ENCODE results near the gene TGIF2. TPM values are rescaled to one million over a fixed set of nuclear protein-coding genes. Genes with fewer than 3 reads are reported as not detected.

TGIF2 gene
- total RNA-seq, 1 donor = 10.9 TPM

DNA sequence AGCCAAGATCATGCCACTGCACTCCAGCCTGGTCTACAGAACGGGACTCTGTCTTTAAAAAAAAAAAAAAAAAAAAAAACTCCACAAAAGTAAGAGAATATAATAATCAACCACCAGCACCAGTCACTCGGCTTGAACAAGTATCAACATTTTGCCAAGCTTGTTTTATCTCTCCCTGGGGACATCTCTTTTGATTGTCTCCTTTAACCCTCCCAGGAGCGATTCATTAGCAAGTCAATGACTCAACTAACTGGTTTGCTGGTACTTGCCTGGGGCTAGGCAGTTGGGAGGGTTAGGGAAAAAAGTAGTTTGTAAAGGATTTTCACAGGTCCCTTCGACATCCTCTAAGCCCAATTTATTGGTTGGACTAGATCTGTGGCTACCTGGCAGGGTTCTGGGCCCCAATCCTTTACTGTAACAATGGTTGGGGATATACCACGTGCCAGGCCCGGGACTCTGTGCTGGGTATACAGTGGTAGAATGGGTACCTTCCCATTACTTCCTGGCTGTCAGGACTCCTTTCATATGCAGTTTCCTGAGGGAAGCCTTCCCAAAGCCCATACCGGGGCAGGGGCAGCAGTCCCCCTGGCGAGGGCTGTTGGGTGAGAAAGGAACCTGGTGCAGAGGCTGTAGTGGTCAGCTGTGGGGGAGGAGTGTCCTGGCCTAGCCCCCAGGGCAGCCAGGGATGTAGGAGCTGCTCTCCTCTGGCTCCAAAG is 12.2 kb downstream of the TGIF2 start:
- no peak overlapping the region for H2AFZ ChIP-seq (ENCODE audit: low read length)
- no peaks in the 10 kb centered on the region for H3K79me2 ChIP-seq (ENCODE audit: insufficient read depth, low read length)
- peaks cover 3% of the 10 kb centered on the region for H3K36me3 ChIP-seq (ENCODE audit: insufficient read depth, low read length)
- TF ChIP-seq, protein P1, sequence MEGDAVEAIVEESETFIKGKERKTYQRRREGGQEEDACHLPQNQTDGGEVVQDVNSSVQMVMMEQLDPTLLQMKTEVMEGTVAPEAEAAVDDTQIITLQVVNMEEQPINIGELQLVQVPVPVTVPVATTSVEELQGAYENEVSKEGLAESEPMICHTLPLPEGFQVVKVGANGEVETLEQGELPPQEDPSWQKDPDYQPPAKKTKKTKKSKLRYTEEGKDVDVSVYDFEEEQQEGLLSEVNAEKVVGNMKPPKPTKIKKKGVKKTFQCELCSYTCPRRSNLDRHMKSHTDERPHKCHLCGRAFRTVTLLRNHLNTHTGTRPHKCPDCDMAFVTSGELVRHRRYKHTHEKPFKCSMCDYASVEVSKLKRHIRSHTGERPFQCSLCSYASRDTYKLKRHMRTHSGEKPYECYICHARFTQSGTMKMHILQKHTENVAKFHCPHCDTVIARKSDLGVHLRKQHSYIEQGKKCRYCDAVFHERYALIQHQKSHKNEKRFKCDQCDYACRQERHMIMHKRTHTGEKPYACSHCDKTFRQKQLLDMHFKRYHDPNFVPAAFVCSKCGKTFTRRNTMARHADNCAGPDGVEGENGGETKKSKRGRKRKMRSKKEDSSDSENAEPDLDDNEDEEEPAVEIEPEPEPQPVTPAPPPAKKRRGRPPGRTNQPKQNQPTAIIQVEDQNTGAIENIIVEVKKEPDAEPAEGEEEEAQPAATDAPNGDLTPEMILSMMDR (IDR thresholded peaks at IDR 0.05; ENCODE audit: extremely low read depth, low read depth, low read length) = no peak
- no peak overlapping the region for H3K4me2 ChIP-seq (ENCODE audit: insufficient read depth, low read length)
- peaks cover 17% of the 10 kb centered on the region for H4K20me1 ChIP-seq (ENCODE audit: insufficient read depth, low read length)
- DNase-seq (ENCODE audit: insufficient read length, low spot score, missing footprints) = peak; percentile 94
- peaks cover 11% of the 10 kb centered on the region for H3K4me1 ChIP-seq (ENCODE audit: insufficient read depth, low read length)
- H3K27me3 ChIP-seq (ENCODE audit: insufficient read depth, low read length) = no peaks in the 10 kb centered on the region
- no peak overlapping the region for H3K27ac ChIP-seq (ENCODE audit: low read depth, low read length)
- H3K9me3 ChIP-seq (ENCODE audit: low read depth, low read length) = no peaks in the 10 kb centered on the region
- no peak overlapping the region for H3K4me3 ChIP-seq (ENCODE audit: insufficient read depth, low read length)

DNA sequence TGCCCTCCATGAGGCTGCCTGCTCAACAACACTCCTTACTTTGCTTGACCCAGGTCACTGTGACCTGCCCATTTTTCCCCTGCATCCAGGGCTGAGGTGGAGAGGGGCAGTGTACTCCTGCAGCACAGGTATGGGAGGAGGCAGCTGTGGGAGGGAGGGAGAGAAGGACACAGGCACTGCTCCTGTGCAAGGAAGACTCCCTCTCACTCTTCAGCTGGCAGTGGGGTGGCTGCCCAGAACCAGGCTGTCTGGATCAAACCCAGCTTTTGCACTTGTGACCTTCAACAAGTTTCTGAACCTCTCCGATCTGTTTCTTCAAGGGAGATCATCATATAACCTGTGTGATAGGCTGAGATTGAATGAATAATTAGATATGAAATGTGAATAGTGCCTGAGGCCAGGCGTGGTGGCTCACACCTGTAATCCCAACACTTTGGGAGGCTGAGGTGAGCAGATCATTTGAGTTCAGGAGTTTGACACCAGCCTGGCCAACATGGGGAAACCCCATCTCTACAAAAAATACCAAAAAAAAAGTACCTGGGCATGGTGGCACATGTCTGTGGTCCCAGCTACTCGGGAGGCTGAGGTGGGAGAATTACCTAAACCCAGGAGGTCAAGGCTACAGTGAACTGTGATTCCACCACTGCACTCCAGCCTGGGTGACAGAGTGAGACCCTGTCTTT is 14.1 kb downstream of the TGIF2 start:
- Histone ChIP-seq H3K4me2 (ENCODE audit: insufficient read depth, low read length) (no peak overlapping the region), H3K4me1 (ENCODE audit: insufficient read depth, low read length) (peaks cover 11% of the 10 kb centered on the region), H3K36me3 (ENCODE audit: insufficient read depth, low read length) (peaks cover 3% of the 10 kb centered on the region), H3K79me2 (ENCODE audit: insufficient read depth, low read length) (no peaks in the 10 kb centered on the region), H3K27ac (ENCODE audit: low read depth, low read length) (no peak overlapping the region), H3K4me3 (ENCODE audit: insufficient read depth, low read length) (no peak overlapping the region), H3K27me3 (ENCODE audit: insufficient read depth, low read length) (no peaks in the 10 kb centered on the region), H2AFZ (ENCODE audit: low read length) (no peak overlapping the region), H4K20me1 (ENCODE audit: insufficient read depth, low read length) (peaks cover 17% of the 10 kb centered on the region), H3K9me3 (ENCODE audit: low read depth, low read length) (peaks cover 2% of the 10 kb centered on the region)
- no peak for DNase-seq (ENCODE audit: insufficient read length, low spot score, missing footprints)
- TF ChIP-seq, protein P1 (IDR thresholded peaks at IDR 0.05; ENCODE audit: extremely low read depth, low read depth, low read length) = no peak

DNA sequence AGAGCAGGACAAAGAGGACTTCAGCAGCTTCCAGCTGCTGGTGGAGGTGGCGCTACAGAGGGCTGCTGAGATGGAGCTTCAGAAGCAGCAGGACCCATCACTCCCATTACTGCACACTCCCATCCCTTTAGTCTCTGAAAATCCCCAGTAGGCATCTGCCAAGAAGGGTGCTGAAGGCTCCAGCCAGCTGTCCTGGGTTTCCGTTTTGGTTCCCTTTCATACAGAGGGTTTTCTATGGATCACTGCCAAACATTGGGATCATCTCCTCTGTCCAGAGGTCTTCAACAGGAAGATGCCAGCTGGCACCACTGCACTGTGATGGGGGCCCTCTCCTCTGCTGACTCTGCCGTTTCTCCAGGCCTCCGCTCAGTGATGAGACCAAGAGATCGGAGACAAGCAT is 17.9 kb downstream of the TGIF2 start:
- DNase-seq (ENCODE audit: insufficient read length, low spot score, missing footprints) = peak; percentile 29
- H3K36me3 ChIP-seq (ENCODE audit: insufficient read depth, low read length) = peaks cover 3% of the 10 kb centered on the region
- H3K4me1 ChIP-seq (ENCODE audit: insufficient read depth, low read length) = no peaks in the 10 kb centered on the region
- H3K79me2 ChIP-seq (ENCODE audit: insufficient read depth, low read length) = no peaks in the 10 kb centered on the region
- no peak overlapping the region for H3K4me2 ChIP-seq (ENCODE audit: insufficient read depth, low read length)
- peaks cover 2% of the 10 kb centered on the region for H3K9me3 ChIP-seq (ENCODE audit: low read depth, low read length)
- peaks cover 8% of the 10 kb centered on the region for H4K20me1 ChIP-seq (ENCODE audit: insufficient read depth, low read length)
- H3K27me3 ChIP-seq (ENCODE audit: insufficient read depth, low read length) = no peaks in the 10 kb centered on the region
- H2AFZ ChIP-seq (ENCODE audit: low read length) = no peak overlapping the region
- H3K4me3 ChIP-seq (ENCODE audit: insufficient read depth, low read length) = no peak overlapping the region
- TF ChIP-seq, protein P1 (IDR thresholded peaks at IDR 0.05; ENCODE audit: extremely low read depth, low read depth, low read length) = no peak
- H3K27ac ChIP-seq (ENCODE audit: low read depth, low read length) = no peak overlapping the region
